Left forelimb (tissue), 1 donor: ENCODE data around the gene TRPM4.

Source experiments
- DNase-seq: peaks from one replicate; pipeline ENCODE4 v3.0.0-alpha.2; 2018; ENCODE audit warnings: low spot score

The TRPM4 gene

DNA sequence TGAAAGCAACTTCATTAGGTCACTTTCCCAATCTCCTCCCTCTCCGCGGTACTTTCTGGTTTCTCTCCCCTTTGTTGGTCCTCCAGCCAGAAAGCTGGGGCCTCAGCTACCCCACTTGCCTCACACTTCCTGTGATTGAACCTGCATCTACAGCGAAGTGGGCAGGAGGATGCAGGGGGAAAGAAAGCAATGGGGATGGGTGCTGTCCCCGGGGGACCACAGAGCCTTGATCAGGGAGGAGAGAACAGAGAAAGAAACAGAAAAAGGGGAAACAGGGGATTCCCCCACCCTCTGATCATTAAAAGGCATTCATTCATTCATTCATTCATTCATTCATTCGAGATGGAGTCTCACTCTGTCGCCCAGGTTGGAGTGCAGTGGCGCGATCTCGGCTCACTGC is 74.2 kb downstream of the TRPM4 start:
- DNase-seq, result no peak

DNA sequence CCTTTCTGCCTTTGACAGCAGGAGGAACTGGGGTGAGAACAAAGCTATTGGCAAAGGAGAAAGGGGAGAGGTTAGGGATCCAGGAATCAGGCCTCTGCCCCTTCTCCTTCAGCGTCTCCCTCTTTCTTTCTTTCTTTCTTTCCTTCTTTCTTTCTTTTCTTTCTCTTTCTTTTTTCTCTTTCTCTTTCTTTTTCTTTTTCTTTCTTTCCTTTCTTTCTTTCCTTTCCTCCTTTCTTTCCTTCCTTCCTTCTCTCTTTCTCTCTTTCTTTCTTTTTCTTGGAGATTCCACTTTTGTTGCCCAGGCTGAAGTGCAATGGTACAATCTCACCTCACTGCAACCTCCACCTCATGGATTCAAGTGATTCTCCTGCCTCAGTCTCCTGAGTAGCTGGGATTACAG is 75.6 kb downstream of the TRPM4 start:
- DNase-seq, result no peak

DNA sequence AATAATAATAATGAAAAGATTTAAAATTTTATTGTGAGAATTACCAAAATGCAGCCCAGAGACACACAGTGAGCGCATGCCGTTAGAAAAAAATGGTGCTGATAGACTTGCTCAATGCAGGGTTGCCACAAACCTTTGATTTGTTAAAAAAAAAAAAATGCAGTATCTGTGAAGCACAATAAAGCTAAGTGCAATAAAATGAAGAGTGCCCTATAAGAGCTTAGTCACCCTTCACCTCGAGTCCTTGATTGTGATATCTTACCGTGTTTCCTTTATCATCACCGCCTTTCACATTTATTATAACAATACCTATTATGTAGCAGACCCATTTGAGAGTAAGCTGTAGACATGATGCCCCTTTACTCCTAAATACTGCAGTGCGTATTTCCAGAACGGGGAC is 84.2 kb downstream of the TRPM4 start:
- no peak for DNase-seq

DNA sequence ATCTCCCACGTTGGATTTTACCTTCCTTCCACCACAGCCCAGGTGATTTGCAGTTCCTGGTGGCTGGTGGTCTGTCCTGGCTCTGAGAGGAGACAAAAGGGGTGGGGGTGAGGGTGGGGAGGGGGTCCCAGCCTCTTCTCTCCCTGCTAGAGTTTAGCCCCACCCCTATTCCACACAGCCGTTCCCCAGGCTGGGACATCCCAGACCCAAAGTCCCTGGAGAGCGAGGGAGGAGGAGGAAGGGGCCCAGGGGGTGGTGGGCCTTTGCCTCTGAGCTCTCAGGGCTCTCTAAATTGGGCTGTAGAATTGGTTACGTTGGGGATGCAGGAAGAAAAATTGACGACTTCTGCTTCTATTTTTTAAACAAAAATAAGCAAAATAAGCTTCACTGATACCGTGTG is 85.5 kb downstream of the TRPM4 start:
- DNase-seq, result peak; percentile 25

DNA sequence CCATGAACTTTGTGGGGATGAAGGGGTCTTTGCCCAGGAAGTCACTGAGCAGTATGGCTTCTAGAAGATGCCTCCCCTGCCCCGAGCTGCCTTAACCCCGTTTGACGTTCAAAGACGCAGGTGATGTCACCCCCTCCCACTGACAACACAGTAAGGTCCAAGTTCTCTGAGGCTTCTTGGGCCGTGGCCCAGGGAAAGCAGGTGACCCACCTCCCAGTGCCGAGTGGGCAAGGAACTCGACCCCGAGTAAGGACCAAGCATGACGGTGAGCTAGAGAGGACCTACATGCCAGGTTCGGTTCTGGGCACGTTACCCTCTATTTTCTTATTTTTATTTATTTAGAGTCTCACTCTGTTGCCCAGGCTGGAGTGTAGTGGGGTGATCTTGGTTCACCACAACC is 86.1 kb downstream of the TRPM4 start:
- peak; percentile 18 for DNase-seq

DNA sequence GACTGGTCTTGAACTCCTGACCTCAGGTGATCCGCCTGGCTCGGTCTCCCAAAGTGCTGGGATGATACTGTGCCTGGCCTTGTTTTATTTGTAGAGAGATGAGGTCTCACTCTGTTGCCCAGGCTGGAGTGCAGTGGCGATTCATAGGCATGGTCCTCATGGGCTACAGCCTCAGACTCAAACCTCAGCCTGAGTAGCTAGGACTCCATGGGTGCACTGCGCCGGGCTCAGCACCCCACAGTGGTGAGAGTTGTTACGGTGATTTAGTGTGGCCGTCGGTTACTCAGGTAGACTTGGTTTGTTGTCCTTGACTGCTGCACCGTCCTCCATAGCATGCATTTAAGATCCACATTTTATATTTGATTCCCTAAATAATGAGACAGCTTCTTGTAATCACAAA is 86.7 kb downstream of the TRPM4 start:
- DNase-seq, result no peak

DNA sequence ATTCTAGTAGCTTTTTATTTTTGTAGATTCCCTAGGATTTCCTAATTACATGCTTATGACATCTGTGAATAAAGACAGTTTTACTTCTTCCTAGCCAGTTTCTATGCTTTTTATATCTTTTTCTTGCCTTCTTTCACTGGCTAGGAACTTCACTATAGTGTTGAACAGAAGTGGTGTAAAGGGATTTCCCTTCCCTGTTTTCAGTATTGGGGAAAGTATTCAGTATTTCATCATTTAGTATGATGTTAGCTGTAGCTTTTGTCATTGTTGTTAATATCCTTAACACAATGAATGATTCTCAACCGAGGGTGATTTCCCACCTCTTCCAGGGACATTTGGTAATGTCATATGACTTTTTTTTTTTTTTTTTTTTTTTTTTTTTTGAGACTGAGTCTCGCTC is 90.1 kb downstream of the TRPM4 start:
- DNase-seq, result no peak

DNA sequence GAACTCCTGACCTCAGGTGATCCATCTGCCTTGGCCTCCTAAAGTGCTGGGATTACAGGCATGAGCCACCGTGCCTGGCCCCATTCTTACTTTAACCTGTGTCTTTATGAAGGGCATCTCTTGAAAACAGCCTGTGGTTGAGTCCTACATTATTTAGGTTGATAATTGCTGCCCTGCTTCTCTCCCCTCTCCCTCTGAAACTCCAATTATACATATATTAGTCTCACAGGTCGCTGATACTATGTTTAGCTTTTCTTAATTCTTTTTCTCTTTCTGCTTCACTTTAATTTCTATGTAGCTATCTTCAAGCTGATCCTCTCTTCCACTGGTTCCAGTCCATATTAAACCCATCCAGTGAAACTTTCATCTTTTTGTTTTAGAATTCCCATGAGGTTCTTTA is 92.3 kb downstream of the TRPM4 start:
- no peak for DNase-seq

DNA sequence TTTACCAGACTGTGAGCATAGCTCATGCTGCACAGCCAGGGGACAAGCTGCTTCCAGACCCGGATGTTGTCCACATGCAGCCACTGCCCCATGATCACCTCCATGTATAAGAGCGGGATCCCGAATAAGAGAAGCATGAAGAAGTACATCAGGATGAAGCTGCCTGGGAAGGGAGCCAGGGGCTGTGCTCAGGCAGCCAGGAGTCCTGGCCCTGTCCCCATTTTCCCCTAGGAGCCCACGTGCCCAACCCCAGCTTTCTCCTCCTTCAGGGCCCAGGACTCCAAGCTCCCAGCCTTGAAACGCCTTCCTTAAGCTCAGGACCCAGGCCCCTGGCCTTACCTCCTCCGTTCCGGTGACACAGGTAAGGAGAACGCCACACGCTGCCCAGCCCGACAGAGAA is 98.1 kb downstream of the TRPM4 start:
- DNase-seq, result no peak

DNA sequence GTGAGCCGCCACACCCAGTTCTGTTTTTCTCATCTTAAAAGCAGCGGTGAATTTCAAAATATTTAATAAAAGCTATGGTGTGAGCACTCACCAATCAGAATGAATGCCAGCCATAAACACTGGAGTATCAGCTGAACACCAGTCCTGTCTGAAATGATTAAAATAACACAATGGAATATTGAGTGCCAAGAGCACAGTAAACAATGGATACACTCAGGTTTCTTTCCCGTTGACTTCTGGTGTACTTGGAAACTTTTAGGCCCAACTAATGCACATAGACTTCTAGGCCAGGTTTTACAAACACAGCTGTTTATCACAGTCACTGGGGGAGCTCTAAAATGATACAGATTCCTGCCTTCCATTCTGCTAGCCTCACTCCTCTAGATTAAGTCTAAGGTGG is 99.1 kb downstream of the TRPM4 start:
- no peak for DNase-seq
